ENCODE data around the gene DNAAF1. TPM values are rescaled to one million over a fixed set of nuclear protein-coding genes. Genes with fewer than 3 reads are reported as not detected.

Gene DNAAF1
- total and polyA plus RNA-seq, 2 of the 8 experiments (the other 6 are each of a cell fraction or from before 2014, with no cell fraction given) = 0.09 to 0.15 TPM

DNA sequence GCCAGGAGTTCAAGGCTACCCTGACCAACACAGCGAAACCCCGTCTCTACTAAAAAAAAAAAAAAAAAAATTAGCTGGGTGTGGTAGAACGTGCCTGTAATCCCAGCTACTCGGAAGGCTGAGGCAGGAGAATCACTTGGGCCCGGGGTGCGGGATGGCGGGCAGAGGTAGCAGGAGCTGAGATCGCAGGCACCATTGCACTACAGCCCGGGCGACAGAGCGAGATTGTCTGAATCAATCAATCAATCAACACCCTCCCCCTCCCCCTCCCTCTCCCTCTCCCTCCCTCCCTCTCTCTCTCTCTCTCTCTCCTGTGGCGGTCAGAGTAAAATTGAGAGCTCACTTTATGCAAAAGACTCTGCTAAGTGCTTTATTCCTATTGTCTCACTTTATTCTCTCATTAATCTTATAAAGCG lies 1.3 kb upstream of the DNAAF1 start:
- Histone ChIP-seq H3K9me3 (ENCODE audit: insufficient read depth in 2 of 2, low read depth in 1 of 2, low read length in 1 of 2) (no peaks in the 10 kb centered on the region), H4K91ac (replicated peaks; ENCODE audit: insufficient read length, low read length) (no peak overlapping the region), H3K27me3 (replicated peaks in 1 of 4; ENCODE audit: control insufficient read depth in 3 of 4, extremely low read depth in 1 of 4, insufficient read depth in 3 of 4, low read length in 3 of 4) (peaks cover 0 to 7% (median 3%) of the 10 kb centered on the region in 4 experiments; a peak in 2 of 7 replicates), H3K56ac (replicated peaks; ENCODE audit: insufficient read length, low read depth, low read length) (no peak overlapping the region), H2BK5ac (ENCODE audit: low read depth, low read length) (no peak overlapping the region), H3K23me2 (ENCODE audit: low read depth, low read length) (peaks cover 8% of the 10 kb centered on the region; the same call in 1 of the 2 replicates), H2AK5ac (ENCODE audit: low read depth, low read length) (no peak overlapping the region), H3K27ac (ENCODE audit: low read depth, low read length) (no peak overlapping the region), H2AFZ (ENCODE audit: low read length) (no peak overlapping the region), H3K79me2 (ENCODE audit: control insufficient read depth in 1 of 2, insufficient read depth in 2 of 2, low read length in 2 of 2) (peaks cover 5 to 48% of the 10 kb centered on the region in 2 experiments; a peak in 3 of 4 replicates), H3K9ac (replicated peaks in 1 of 4; ENCODE audit: extremely low read depth in 1 of 4, low read depth in 3 of 4, low read length in 3 of 4) (peak overlapping the region in 1 of 4 experiments; percentile 73; a peak in 1 of 7 replicates), H3K18ac (ENCODE audit: extremely low read depth, low read length) (no peak overlapping the region; the same call in 1 of the 2 replicates), H2BK15ac (ENCODE audit: low read length) (no peak overlapping the region), H3K36me3 (ENCODE audit: control insufficient read depth in 2 of 4, insufficient read depth in 4 of 4, low read length in 3 of 4) (peaks cover 0 to 3% (median 0%) of the 10 kb centered on the region in 4 experiments; a peak in 1 of 8 replicates), H2BK120ac (replicated peaks; ENCODE audit: low read depth, low read length) (no peak overlapping the region), H3K4me1 (replicated peaks in 1 of 4; ENCODE audit: control insufficient read depth in 3 of 4, insufficient read depth in 4 of 4, low read length in 3 of 4) (peaks cover 7 to 18% (median 11%) of the 10 kb centered on the region in 4 experiments), H4K5ac (ENCODE audit: insufficient read length, low read depth, low read length) (no peak overlapping the region), H3K79me1 (ENCODE audit: low read depth, low read length) (peaks cover 8% of the 10 kb centered on the region), H4K8ac (ENCODE audit: extremely low read depth, insufficient read depth, low read length) (no peak overlapping the region), H2BK12ac (ENCODE audit: low read depth, low read length) (no peak overlapping the region), H3K23ac (ENCODE audit: insufficient read length) (no peak overlapping the region), H3K4ac (replicated peaks; ENCODE audit: insufficient read length, low read depth, low read length) (no peak overlapping the region), H3K4me2 (ENCODE audit: insufficient read depth in 1 of 2, low read depth in 2 of 2, low read length in 2 of 2) (peak overlapping the region; percentile 89 to 97), H4K20me1 (replicated peaks in 1 of 2; ENCODE audit: control insufficient read depth in 1 of 2, insufficient read depth in 2 of 2, low read length in 2 of 2) (peaks cover 3 to 6% of the 10 kb centered on the region in 2 experiments), H3K4me3 (ENCODE audit: extremely low read depth in 1 of 4, insufficient read depth in 2 of 4, low read depth in 3 of 4, low read length in 4 of 4) (peak overlapping the region; percentile 88 to 97 (median 92)), H3K14ac (ENCODE audit: insufficient read length) (no peak overlapping the region), H2BK20ac (ENCODE audit: low read length) (no peak overlapping the region)
- DNase-seq (ENCODE audit: low read depth in 1 of 2, low spot score in 2 of 2) (no peak), FAIRE-seq (no peak)
- POLR2A ChIA-PET (ENCODE audit: partially characterized antibody) = no interaction called here
- 17% methylated on average over 11 of the region's 13 CpGs; no CpG with 5 or more reads in 1 of the 2 experiments for WGBS, 2 experiments (ENCODE audit: extremely low coverage in 1 of 2, insufficient coverage in 1 of 2, insufficient read length in 1 of 2, insufficient replicate concordance in 2 of 2, low coverage in 1 of 2, low lambda C conversion rate in 2 of 2, missing lambda C conversion rate in 1 of 2)
- TF ChIP-seq KDM1A (IDR thresholded peaks at IDR 0.05; ENCODE audit: borderline replicate concordance, low read length) = peak; percentile 75; the same call in 1 of the 2 replicates
- no peak for TF ChIP-seq MAFK (IDR thresholded peaks at IDR 0.05; ENCODE audit: low read depth, low read length)
- no peak for TF ChIP-seq BACH1 (IDR thresholded peaks at IDR 0.05; ENCODE audit: low read length)
- no peak for TF ChIP-seq YY1 (IDR thresholded peaks at IDR 0.05; ENCODE audit: low read depth, low read length)
- CTCF ChIA-PET (ENCODE audit: partially characterized antibody) = interaction anchor here (0.5 to 2.0 kb wide), 5 partner anchors 12 to 59 kb away, joined by 3 to 5 read pairs (median 3); no protein-coding TSS in a partner anchor

All from H1 (cell line).